Cardiac fibroblast (primary cell): ENCODE results near the gene GARIN5A.
A peak's percentile ranks its signal among the peaks of the same experiment; 100 is the strongest.

ENCODE experiments used
- DNase-seq, 2 donors: peaks; one replicate each; pipeline versions ENCODE4 v3.0.0 to v3.0.0-alpha.2; 2010; ENCODE audit warnings: low read depth in 2 of 2
- H3K4me3 ChIP-seq, 2 donors: replicated peaks in 1 of 2; 1 replicate in 1 of 2; 2 replicates in 1 of 2; pipeline ENCODE4 v1.5.1; 2011; ENCODE audit warnings: low read depth in 2 of 2, low read length in 2 of 2, mild to moderate bottlenecking in 2 of 2, moderate library complexity in 1 of 2
- TF ChIP-seq, protein P1 (sequence below): IDR thresholded peaks from one replicate; pipeline ENCODE4 v1.5.1; 2011; ENCODE audit warnings: low read depth, mild to moderate bottlenecking, low read length, inconsistent platforms

Gene GARIN5A

DNA sequence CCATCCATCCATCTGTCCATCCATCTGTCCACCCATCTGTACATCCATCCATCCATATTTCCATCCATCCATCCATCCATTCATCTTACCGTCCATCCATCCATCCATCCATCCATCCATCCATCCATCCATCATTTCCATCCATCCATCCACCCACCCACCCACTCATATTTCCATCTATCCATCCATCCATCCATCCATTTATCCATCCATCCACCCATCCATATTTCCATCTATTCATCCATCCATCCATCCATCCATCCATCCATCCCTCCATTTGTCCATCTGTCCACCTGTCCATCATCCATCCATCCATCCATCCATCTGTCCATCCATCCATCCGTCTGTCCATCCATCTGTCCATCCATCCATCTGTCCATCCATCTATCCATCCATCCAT, 20.7 kb downstream of the GARIN5A start:
- no peak for DNase-seq
- H3K4me3 ChIP-seq: no peak overlapping the region
- TF ChIP-seq, protein P1, sequence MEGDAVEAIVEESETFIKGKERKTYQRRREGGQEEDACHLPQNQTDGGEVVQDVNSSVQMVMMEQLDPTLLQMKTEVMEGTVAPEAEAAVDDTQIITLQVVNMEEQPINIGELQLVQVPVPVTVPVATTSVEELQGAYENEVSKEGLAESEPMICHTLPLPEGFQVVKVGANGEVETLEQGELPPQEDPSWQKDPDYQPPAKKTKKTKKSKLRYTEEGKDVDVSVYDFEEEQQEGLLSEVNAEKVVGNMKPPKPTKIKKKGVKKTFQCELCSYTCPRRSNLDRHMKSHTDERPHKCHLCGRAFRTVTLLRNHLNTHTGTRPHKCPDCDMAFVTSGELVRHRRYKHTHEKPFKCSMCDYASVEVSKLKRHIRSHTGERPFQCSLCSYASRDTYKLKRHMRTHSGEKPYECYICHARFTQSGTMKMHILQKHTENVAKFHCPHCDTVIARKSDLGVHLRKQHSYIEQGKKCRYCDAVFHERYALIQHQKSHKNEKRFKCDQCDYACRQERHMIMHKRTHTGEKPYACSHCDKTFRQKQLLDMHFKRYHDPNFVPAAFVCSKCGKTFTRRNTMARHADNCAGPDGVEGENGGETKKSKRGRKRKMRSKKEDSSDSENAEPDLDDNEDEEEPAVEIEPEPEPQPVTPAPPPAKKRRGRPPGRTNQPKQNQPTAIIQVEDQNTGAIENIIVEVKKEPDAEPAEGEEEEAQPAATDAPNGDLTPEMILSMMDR: no peak

DNA sequence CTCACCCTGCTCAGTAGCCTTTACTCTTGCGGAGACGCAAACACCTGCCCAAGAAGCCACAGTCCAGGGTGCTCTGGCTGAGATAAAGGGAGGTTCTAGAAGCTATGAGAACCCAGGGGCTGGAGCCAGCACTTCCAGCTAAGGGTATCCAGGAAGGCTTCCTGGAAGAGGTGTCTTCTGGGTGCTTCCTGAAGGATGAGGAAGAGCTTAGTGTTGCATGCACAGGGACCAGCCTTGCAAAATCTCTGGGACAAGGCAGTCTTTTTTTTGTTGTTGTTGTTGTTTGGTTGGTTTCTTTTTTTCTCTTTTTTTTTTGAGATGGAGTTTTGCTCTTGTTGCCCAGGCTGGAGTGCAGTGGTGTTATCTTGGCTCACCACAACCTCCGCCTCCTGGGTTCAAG, 23.4 kb downstream of the GARIN5A start:
- H3K4me3 ChIP-seq: no peak overlapping the region
- TF ChIP-seq, protein P1: no peak
- DNase-seq: no peak

DNA sequence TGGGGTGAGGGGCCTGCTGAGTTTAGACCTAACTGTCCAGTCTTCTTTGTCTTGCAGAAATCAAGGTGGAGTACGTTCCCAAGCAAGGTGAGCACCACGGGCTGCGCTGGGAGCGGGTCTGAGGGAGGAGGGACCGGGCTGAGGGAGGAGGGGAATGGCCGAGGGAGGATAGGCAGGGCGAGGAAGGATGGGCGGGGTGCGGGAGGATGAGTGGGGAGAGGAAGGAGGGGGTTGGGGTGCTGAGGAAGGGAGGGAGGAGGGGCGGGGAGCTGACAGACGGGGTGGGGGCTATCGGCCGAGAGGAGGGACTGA, 25.5 kb downstream of the GARIN5A start:
- no peak for DNase-seq
- TF ChIP-seq, protein P1: no peak
- no peak overlapping the region for H3K4me3 ChIP-seq

DNA sequence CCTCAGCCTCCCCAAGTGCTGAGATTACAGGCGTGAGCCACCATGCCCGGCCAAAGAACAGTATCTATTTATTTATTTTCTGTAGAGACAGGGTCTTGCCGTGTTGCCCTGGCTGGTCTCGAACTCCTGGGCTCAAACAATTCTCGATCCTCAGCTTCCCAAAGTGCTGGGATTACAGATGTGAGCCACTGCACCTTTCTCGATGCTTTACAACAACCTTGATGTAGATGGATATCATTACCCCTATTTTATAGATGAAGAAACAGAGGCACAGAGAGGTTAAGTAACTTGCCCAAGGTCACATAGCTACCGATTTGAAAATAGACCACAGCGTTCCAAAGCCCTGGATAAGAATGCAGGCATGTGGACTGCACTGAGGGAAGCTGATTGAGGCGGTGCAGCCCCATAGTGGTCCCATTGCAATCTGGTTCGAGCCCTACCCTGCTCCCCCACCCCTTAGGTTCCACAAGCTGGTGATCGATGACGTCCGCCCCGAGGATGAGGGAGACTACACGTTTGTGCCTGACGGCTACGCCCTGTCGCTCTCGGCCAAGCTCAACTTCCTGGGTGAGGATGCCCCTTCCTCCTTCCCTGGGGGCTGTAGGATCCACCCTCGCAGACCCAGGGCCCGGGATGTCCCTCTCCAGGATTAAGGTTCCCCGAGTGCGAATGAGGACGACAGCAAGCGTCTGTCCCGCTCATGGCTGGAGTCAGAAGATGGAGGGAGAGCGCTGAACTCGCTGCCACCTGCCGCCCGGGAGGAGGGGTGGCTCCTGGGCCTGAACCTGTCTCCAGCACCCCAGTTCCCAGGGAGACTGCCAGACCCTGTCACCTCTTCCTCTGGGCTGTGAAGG, 26.1 kb downstream of the GARIN5A start:
- H3K4me3 ChIP-seq: no peak overlapping the region
- no peak for DNase-seq
- TF ChIP-seq, protein P1: no peak

DNA sequence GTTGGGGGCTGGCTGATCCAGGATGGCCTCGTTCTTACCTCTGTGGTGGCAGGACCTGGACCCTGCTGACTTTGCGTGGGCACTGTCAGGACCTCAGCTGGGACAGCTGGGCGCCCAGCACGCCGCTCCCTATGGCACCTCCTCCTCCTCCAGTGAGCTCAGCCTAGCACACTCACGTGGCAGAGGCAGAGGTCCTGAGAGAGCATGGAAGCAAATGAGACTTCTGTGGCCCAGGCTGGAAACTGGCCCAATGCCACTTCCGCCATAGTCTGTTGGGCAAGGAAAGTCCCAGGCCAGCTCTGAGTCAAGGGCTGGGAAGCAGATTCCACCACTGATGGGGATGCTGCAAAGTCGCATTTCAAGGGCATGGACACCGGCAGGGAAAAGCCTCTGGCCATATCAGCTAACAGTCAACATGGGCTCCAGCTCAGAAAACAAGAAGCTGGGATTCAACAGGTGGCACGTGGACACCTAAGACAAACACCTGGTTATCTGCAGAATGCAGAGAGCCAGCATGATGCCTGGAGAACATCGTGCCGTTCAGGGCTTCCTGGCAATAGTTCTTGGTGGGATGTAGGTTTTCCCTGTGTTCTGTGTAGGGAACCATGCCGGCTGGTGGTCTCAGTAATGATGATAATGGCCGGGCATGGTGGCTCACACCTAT, 27.3 kb downstream of the GARIN5A start:
- TF ChIP-seq, protein P1: no peak
- no peak overlapping the region for H3K4me3 ChIP-seq
- peak in 1 of 2 donors; percentile 14 for DNase-seq

DNA sequence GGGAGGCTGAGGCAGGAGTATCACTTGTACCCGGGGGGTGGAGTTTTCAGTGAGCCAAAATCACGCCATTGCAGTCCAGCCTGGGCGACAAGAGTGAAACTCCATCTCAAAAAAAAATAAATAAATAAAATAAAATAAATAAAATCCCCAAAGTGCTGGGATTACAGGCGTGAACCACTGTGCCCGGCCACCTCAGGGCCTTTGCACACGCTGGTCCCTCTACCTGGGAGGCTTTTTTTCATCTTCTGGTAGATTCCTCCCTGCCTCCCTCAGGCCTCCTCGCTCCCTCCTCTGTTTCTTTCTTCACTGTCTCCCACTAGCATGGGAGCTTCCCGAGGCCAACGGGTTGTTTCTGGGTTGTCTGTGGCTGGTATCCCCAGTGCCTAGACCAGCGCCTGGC, 28.9 kb downstream of the GARIN5A start:
- H3K4me3 ChIP-seq: no peak overlapping the region
- DNase-seq: no peak
- TF ChIP-seq, protein P1: no peak
